Suprapubic skin (tissue), 4 donors: ENCODE measurements around the gene SPINT4. TPM values are rescaled to one million over a fixed set of nuclear protein-coding genes. Genes with fewer than 3 reads are reported as not detected.
"Not testable (repeated sequence)": the region's sequence is repeated elsewhere in the genome, so short reads cannot be mapped to it uniquely, and the experiment has no call there.

Experiments
- DNase-seq, 2 donors: peaks; one replicate each; pipeline ENCODE4 v3.0.0-alpha.2; 2019; ENCODE audit warnings: low spot score in 2 of 2
- H3K27ac ChIP-seq: fragments of 200-600 bp; sonication (generic); one replicate; pipeline ENCODE4 v1.5.1; 2019
- H3K27me3 ChIP-seq: fragments of 200-600 bp; sonication (generic); one replicate; pipeline ENCODE4 v1.5.1; 2019
- H3K36me3 ChIP-seq: fragments of 200-600 bp; sonication (generic); one replicate; pipeline ENCODE4 v1.5.1; 2019
- H3K4me1 ChIP-seq: fragments of 200-600 bp; sonication (generic); one replicate; pipeline ENCODE4 v1.5.1; 2019
- H3K4me3 ChIP-seq: fragments of 200-600 bp; sonication (generic); one replicate; pipeline ENCODE4 v1.5.1; 2019; ENCODE audit warnings: mild to moderate bottlenecking
- H3K9me3 ChIP-seq: fragments of 200-600 bp; sonication (generic); one replicate; pipeline ENCODE4 v1.5.1; 2019
- EP300 ChIP-seq: sonication (generic); formaldehyde crosslinking; IDR thresholded peaks from one replicate; pipeline ENCODE4 v1.6.1; 2017; ENCODE audit warnings: antibody characterized with exemption
- POLR2A ChIP-seq, 2 donors: fragments of 450-650 bp; IDR thresholded peaks; one replicate each; pipeline ENCODE4 v1.6.1; 2017; ENCODE audit warnings: antibody characterized with exemption in 2 of 2, mild to moderate bottlenecking in 2 of 2, moderate library complexity in 2 of 2
- POLR2AphosphoS5 ChIP-seq, 3 donors: sonication (generic); formaldehyde crosslinking; IDR thresholded peaks; one replicate each; pipeline ENCODE4 v1.6.1; 2017; ENCODE audit warnings: antibody characterized with exemption in 3 of 3
- WGBS: methylation state at CpG from one replicate; pipeline ENCODE4 v1.1.5; 2018; 5-methylcytosine and 5-hydroxymethylcytosine counted together
- total RNA-seq, 4 donors: library from RNA; depleted of rRNA; stranded (reverse); fragments of >200 nt; gene quantifications; one replicate each; pipeline ENCODE4 v1.1.0, GENCODE V29; 2016
- TF ChIP-seq, protein P1 (sequence below), 2 donors: fragments of 200-600 bp in 1 of 2; fragments of 450-650 bp in 1 of 2; sonication (generic) in 1 of 2; IDR thresholded peaks; one replicate each; pipeline ENCODE4 v1.5.1; 2016 to 2019; ENCODE audit warnings: antibody characterized with exemption in 2 of 2, mild to moderate bottlenecking in 1 of 2, moderate library complexity in 1 of 2

The SPINT4 gene
- total RNA-seq, 4 donors from 2014 or later: not detected

DNA sequence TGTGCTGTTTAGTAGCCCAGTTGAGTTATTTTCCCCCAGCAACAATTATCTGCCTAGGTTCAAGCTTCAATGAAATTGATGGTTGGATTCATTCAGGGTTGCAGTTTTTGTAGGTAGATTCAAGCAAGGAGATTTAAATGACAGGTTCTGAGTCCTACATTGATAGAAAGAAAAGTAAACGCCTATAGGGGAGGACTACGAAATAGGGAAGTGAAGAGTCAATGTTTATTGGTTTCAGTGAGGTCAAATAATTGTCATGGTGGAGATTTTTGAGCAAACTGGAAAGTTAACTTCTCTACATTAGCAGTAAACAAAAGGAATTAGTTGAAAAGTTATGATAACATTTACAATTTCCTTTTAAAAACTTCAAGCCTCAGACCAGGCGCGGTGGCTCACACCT lies 21.0 kb upstream of the SPINT4 start:
- Histone ChIP-seq H3K9me3 (no peaks in the 10 kb centered on the region), H3K27me3 (no peaks in the 10 kb centered on the region), H3K4me3 (no peak overlapping the region), H3K36me3 (no peaks in the 10 kb centered on the region), H3K27ac (no peak overlapping the region), H3K4me1 (no peaks in the 10 kb centered on the region)
- 65% methylated on average over 4 of the region's 4 CpGs for WGBS
- TF ChIP-seq, protein P1, sequence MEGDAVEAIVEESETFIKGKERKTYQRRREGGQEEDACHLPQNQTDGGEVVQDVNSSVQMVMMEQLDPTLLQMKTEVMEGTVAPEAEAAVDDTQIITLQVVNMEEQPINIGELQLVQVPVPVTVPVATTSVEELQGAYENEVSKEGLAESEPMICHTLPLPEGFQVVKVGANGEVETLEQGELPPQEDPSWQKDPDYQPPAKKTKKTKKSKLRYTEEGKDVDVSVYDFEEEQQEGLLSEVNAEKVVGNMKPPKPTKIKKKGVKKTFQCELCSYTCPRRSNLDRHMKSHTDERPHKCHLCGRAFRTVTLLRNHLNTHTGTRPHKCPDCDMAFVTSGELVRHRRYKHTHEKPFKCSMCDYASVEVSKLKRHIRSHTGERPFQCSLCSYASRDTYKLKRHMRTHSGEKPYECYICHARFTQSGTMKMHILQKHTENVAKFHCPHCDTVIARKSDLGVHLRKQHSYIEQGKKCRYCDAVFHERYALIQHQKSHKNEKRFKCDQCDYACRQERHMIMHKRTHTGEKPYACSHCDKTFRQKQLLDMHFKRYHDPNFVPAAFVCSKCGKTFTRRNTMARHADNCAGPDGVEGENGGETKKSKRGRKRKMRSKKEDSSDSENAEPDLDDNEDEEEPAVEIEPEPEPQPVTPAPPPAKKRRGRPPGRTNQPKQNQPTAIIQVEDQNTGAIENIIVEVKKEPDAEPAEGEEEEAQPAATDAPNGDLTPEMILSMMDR (IDR thresholded peaks at IDR 0.05): no peak
- TF ChIP-seq POLR2AphosphoS5 (IDR thresholded peaks at IDR 0.05) (no peak), POLR2A (IDR thresholded peaks at IDR 0.05) (no peak), EP300 (no peak)
- no peak for DNase-seq

GRCh38 chr20:45701873-45702272 lies 20.3 kb upstream of the SPINT4 start, which contains the start of gene WFDC13:
Gene WFDC13, plus strand, starts transcription at chr20:45702038. Its CDS starts 86 bp downstream, at chr20:45702124.
- WGBS: 63% methylated on average over 4 of the region's 4 CpGs
- Histone ChIP-seq H3K4me1 (no peaks in the 10 kb centered on the region), H3K27ac (no peak within 1 kb of the TSS), H3K27me3 (no peaks in the 10 kb centered on the region), H3K4me3 (no peak within 1 kb of the TSS), H3K36me3 (no peaks in the 10 kb centered on the region), H3K9me3 (no peaks in the 10 kb centered on the region)
- TF ChIP-seq EP300 (no peak), POLR2AphosphoS5 (IDR thresholded peaks at IDR 0.05) (no peak), POLR2A (IDR thresholded peaks at IDR 0.05) (no peak)
- TF ChIP-seq, protein P1 (IDR thresholded peaks at IDR 0.05): no peak
- no peak for DNase-seq

- H3K27ac ChIP-seq: no peak within 1 kb of the TSS
- peaks cover 5% of the 10 kb centered on the region for H3K27me3 ChIP-seq
- WGBS: 83% methylated on average over 1 of the region's 1 CpG
- no peak for DNase-seq
- H3K4me3 ChIP-seq: no peak within 1 kb of the TSS
- TF ChIP-seq POLR2A (IDR thresholded peaks at IDR 0.05): no peak
- no peak for TF ChIP-seq EP300
- TF ChIP-seq POLR2AphosphoS5 (IDR thresholded peaks at IDR 0.05): no peak
- TF ChIP-seq, protein P1 (IDR thresholded peaks at IDR 0.05): no peak
- H3K4me1 ChIP-seq: no peaks in the 10 kb centered on the region
- H3K9me3 ChIP-seq: no peaks in the 10 kb centered on the region
- no peaks in the 10 kb centered on the region for H3K36me3 ChIP-seq
These were observed 17.0 kb upstream of the SPINT4 start, which contains the start of gene WFDC10B for GRCh38 chr20:45704969-45705637. Gene WFDC10B, minus strand, starts transcription at chr20:45705019. Its CDS starts 19,027 bp downstream, at chr20:45685992.

DNA sequence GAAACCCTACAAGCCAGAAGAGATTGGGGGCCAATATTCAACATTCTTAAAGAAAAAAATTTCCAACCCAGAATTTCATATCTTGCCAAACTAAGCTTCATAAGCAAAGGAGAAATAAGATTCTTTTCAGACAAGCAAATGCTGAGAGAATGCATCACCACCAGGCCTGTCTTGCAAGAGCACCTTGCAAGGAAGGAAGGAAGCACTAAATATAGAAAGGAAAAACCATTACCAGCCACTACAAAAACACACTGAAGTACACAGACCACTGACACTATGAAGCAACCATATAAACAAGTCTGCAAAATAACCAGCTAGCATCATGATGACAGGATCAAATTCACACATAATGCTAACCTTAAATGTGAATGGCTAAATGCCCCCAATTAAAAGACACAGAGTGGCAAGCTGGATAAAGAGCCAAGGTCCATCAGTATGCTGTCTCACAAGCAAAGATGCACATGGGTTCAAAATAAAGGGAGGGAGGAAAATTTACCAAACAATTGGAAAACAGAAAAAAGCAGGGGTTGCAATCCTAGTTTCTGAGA lies 5.9 kb upstream of the SPINT4 start:
- not testable (repeated sequence) for H3K4me3 ChIP-seq, DNase-seq
- peaks cover 13% of the 10 kb centered on the region for H3K27me3 ChIP-seq

DNA sequence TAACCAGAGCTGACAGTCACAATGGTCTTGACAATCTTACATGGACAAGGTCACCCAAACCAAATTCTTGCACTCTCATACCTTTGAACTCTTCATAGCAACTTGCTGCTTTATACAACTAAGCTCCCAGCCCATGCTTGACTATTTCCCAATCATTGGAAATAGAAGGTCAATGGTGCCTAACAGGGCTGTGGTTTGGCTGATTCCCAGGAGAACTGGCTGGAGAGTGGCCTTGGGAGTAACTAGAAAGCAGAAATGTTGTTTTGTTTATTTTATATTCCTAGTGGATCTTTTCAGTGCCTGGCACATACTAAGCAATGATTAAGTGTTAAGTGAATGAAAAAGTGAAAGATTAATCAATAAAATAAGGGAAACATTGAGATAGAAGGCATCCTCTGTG lies 3.0 kb downstream of the SPINT4 start:
- Histone ChIP-seq H3K36me3 (no peaks in the 10 kb centered on the region), H3K27ac (no peak overlapping the region), H3K27me3 (peaks cover 4% of the 10 kb centered on the region), H3K9me3 (no peaks in the 10 kb centered on the region), H3K4me3 (no peak overlapping the region), H3K4me1 (no peaks in the 10 kb centered on the region)
- TF ChIP-seq POLR2A (IDR thresholded peaks at IDR 0.05): no peak
- no peak for TF ChIP-seq EP300
- TF ChIP-seq POLR2AphosphoS5 (IDR thresholded peaks at IDR 0.05): no peak
- TF ChIP-seq, protein P1 (IDR thresholded peaks at IDR 0.05): no peak
- no peak for DNase-seq

More for the DNA sequence above, 5.9 kb upstream of the SPINT4 start:
- not testable (repeated sequence) for H3K9me3 ChIP-seq, H3K27ac ChIP-seq, H3K36me3 ChIP-seq, H3K4me1 ChIP-seq
